Measurements from ENCODE around the gene TRMO.

GRCh38 chr9:97861148-97861475 lies 61.2 kb downstream of the TRMO start:
- TF ChIP-seq ZFX (IDR thresholded peaks at IDR 0.05; ENCODE audit: borderline replicate concordance) = no peak
- TF ChIP-seq CTCF (IDR thresholded peaks at IDR 0.05) = no peak

Data from 22Rv1 (cell line).